CD14-positive monocyte (primary cell): ENCODE results near the gene MAL. TPM values are rescaled to one million over a fixed set of nuclear protein-coding genes. Genes with fewer than 3 reads are reported as not detected.
"Not testable (repeated sequence)": the region's sequence is repeated elsewhere in the genome, so short reads cannot be mapped to it uniquely, and the experiment has no call there.

Source experiments
- DNase-seq, 3 donors: peaks; one replicate each; pipeline ENCODE4 v3.0.0-alpha.2; 2011 to 2022
- H2AFZ ChIP-seq: 2 replicates; pipeline ENCODE4 v1.6.0; 2012; ENCODE audit warnings: mild to moderate bottlenecking, low read depth, low read length, inconsistent platforms; ENCODE audit not compliant: insufficient read depth, poor library complexity, severe bottlenecking
- H3K27ac ChIP-seq, 2 donors: 1 replicate in 1 of 2; 2 replicates in 1 of 2; pipeline ENCODE4 v1.5.1; 2012 to 2013; ENCODE audit warnings: low read length in 2 of 2, control low read depth in 1 of 2, inconsistent platforms in 1 of 2, low read depth in 1 of 2, mild to moderate bottlenecking in 1 of 2
- H3K27me3 ChIP-seq, 2 donors: one replicate each; pipeline versions ENCODE4 v1.6.0 to v1.6.1; 2011 to 2013; ENCODE audit warnings: low read length in 2 of 2; ENCODE audit not compliant: control insufficient read depth in 2 of 2, insufficient read depth in 2 of 2
- H3K36me3 ChIP-seq, 2 donors: replicated peaks in 1 of 2; 1 replicate in 1 of 2; 2 replicates in 1 of 2; pipeline versions ENCODE4 v1.5.1 to v1.6.1; 2012 to 2013; ENCODE audit warnings: low read length in 2 of 2, control low read depth in 1 of 2, inconsistent platforms in 1 of 2, mild to moderate bottlenecking in 1 of 2; ENCODE audit not compliant: insufficient read depth in 2 of 2, control insufficient read depth in 1 of 2
- H3K4me1 ChIP-seq, 2 donors: 1 replicate in 1 of 2; 2 replicates in 1 of 2; pipeline versions ENCODE4 v1.5.1 to v1.6.1; 2012 to 2013; ENCODE audit warnings: low read length in 2 of 2, control low read depth in 1 of 2, inconsistent platforms in 1 of 2, mild to moderate bottlenecking in 1 of 2, moderate library complexity in 1 of 2; ENCODE audit not compliant: insufficient read depth in 2 of 2, control insufficient read depth in 1 of 2
- H3K4me2 ChIP-seq: replicated peaks from 2 replicates; pipeline ENCODE3; 2012; ENCODE audit warnings: low read length, moderate library complexity, mild to moderate bottlenecking; ENCODE audit not compliant: poor library complexity, severe bottlenecking; ENCODE audit errors: extremely low read depth
- H3K4me3 ChIP-seq, 3 experiments: fragments of 200-600 bp in 1 of 3; sonication (generic) in 1 of 3; replicated peaks in 1 of 3; 1 replicate in 2 of 3; 2 replicates in 1 of 3; pipeline ENCODE4 v1.5.1; 2011 to 2013; ENCODE audit warnings: low read length in 3 of 3, mild to moderate bottlenecking in 3 of 3, control low read depth in 2 of 3, low read depth in 2 of 3, inconsistent platforms in 1 of 3, moderate library complexity in 1 of 3
- H3K79me2 ChIP-seq: 2 replicates; pipeline ENCODE4 v1.6.0; 2012; ENCODE audit warnings: mild to moderate bottlenecking, control low read depth, inconsistent platforms, low read length, moderate library complexity; ENCODE audit not compliant: insufficient read depth
- H3K9ac ChIP-seq: 2 replicates; pipeline ENCODE4 v1.6.0; 2017; ENCODE audit warnings: low read length, mild to moderate bottlenecking; ENCODE audit not compliant: insufficient read depth, poor library complexity, severe bottlenecking
- H3K9me3 ChIP-seq, 2 donors: replicated peaks in 1 of 2; 1 replicate in 1 of 2; 2 replicates in 1 of 2; pipeline versions ENCODE4 v1.5.1 to v1.6.1; 2012 to 2013; ENCODE audit warnings: low read length in 2 of 2, control low read depth in 1 of 2; ENCODE audit not compliant: control insufficient read depth in 1 of 2, insufficient read depth in 1 of 2
- H4K20me1 ChIP-seq: 2 replicates; pipeline ENCODE4 v1.6.0; 2012; ENCODE audit warnings: mild to moderate bottlenecking, low read length, control low read depth, moderate library complexity; ENCODE audit not compliant: insufficient read depth
- H3K27ac Mint-ChIP-seq, 7 donors: one replicate each; pipeline ENCODE4 v1.8.0; 2020; ENCODE audit warnings: mild to moderate bottlenecking in 7 of 7, mixed read lengths in 7 of 7, moderate library complexity in 6 of 7, inconsistent platforms in 2 of 7
- H3K27me3 Mint-ChIP-seq, 3 donors: one replicate each; pipeline ENCODE4 v1.8.0; 2021 to 2022; ENCODE audit warnings: low read depth in 3 of 3, mild to moderate bottlenecking in 3 of 3, mixed read lengths in 3 of 3, moderate library complexity in 3 of 3, inconsistent platforms in 1 of 3
- H3K36me3 Mint-ChIP-seq, 2 donors: one replicate each; pipeline ENCODE4 v1.8.0; 2020; ENCODE audit warnings: mixed read lengths in 2 of 2, inconsistent platforms in 1 of 2, mild to moderate bottlenecking in 1 of 2
- H3K4me1 Mint-ChIP-seq: one replicate; pipeline ENCODE4 v1.8.0; 2020; ENCODE audit warnings: mild to moderate bottlenecking, mixed read lengths
- H3K4me3 Mint-ChIP-seq, 2 donors: one replicate each; pipeline ENCODE4 v1.8.0; 2020; ENCODE audit warnings: mild to moderate bottlenecking in 2 of 2, mixed read lengths in 2 of 2, moderate library complexity in 1 of 2
- H3K9me3 Mint-ChIP-seq, 7 donors: one replicate each; pipeline ENCODE4 v1.8.0; 2020 to 2022; ENCODE audit warnings: mixed read lengths in 7 of 7, mild to moderate bottlenecking in 6 of 7, moderate library complexity in 6 of 7, inconsistent platforms in 2 of 7
- WGBS: methylation state at CpG from one replicate; pipeline ENCODE4 v1.1.5; 2013; ENCODE audit warnings: missing lambda C conversion rate; ENCODE audit not compliant: insufficient coverage; 5-methylcytosine and 5-hydroxymethylcytosine counted together
- intact Hi-C, 2 donors: fragments of 100-400 bp; cut with micrococcal nuclease; formaldehyde crosslinking; loops; one replicate each; pipeline versions ENCODE4 v1.15.0 to v1.15.1; 2023
- polyA plus RNA-seq, 3 donors: library from polyadenylated mRNA; depleted of rRNA in 1 of 3; unstranded in 2 of 3; stranded (reverse) in 1 of 3; fragments of 300-500 nt in 2 of 3; fragments of >200 nt in 1 of 3; fragmentation: Illumina TruSeq in 2 of 3; gene quantifications; 1 replicate in 2 of 3; 2 replicates in 1 of 3; pipeline ENCODE4 v1.2.3, GENCODE V29; 2012 to 2021
- TF ChIP-seq, protein P1 (sequence below): fragments of 200-600 bp; IDR thresholded peaks from one replicate; pipeline ENCODE4 v1.8.0; 2022; ENCODE audit warnings: antibody characterized with exemption, mild to moderate bottlenecking

MAL gene
- polyA plus RNA-seq, 3 donors: 0.39 to 0.48 TPM; not detected in 1

DNA sequence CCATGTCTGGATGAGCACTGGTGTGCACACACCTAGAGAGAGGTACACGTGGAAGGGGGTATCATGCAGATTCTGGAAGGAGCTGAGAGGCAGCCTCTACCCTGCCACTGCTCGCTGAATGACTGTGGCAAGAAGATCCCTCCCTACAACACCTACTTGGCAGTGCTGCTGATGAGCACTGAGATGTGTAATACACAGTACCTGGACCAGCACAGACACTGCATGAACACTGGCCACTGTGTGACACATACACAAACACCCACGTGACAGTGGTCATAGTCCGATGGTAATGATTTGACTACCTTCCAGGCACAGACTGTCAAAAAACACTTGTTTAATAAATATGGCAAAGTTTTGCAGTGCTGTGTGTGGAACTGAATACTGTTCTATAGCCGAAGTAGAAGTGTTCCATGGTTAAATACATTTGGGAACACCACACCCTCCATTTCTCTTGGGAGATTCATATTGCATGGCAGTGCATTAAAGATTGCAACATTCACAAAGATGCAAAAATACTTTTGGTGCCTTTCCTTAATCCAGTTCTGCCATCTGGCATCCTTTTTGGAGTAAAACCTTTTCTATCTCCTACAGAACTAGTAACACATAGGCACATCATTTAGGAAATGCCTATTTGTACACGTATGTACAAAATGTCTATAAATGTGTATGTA is 66.5 kb downstream of the MAL start:
- Histone ChIP-seq H3K79me2 (no peaks in the 10 kb centered on the region), H3K4me2 (no peak overlapping the region), H3K4me3 (no peak overlapping the region), H3K9me3 (no peaks in the 10 kb centered on the region), H3K4me1 (no peaks in the 10 kb centered on the region), H3K9ac (no peak overlapping the region), H3K27me3 (no peaks in the 10 kb centered on the region), H2AFZ (no peak overlapping the region), H3K27ac (no peak overlapping the region), H4K20me1 (no peaks in the 10 kb centered on the region), H3K36me3 (peaks cover 60 to 87% of the 10 kb centered on the region in 2 donors)
- Mint-ChIP-seq H3K4me3 (no peak overlapping the region), H3K4me1 (no peaks in the 10 kb centered on the region), H3K9me3 (peaks cover 0 to 4% (median 3%) of the 10 kb centered on the region in 7 donors), H3K27me3 (no peaks in the 10 kb centered on the region), H3K36me3 (peaks cover 87 to 94% of the 10 kb centered on the region in 2 donors), H3K27ac (no peak overlapping the region)
- intact Hi-C loops: no loop called here
- DNase-seq: no peak
- WGBS: 100% methylated on average over 1 of the region's 6 CpGs
- TF ChIP-seq, protein P1, sequence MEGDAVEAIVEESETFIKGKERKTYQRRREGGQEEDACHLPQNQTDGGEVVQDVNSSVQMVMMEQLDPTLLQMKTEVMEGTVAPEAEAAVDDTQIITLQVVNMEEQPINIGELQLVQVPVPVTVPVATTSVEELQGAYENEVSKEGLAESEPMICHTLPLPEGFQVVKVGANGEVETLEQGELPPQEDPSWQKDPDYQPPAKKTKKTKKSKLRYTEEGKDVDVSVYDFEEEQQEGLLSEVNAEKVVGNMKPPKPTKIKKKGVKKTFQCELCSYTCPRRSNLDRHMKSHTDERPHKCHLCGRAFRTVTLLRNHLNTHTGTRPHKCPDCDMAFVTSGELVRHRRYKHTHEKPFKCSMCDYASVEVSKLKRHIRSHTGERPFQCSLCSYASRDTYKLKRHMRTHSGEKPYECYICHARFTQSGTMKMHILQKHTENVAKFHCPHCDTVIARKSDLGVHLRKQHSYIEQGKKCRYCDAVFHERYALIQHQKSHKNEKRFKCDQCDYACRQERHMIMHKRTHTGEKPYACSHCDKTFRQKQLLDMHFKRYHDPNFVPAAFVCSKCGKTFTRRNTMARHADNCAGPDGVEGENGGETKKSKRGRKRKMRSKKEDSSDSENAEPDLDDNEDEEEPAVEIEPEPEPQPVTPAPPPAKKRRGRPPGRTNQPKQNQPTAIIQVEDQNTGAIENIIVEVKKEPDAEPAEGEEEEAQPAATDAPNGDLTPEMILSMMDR: no peak

DNA sequence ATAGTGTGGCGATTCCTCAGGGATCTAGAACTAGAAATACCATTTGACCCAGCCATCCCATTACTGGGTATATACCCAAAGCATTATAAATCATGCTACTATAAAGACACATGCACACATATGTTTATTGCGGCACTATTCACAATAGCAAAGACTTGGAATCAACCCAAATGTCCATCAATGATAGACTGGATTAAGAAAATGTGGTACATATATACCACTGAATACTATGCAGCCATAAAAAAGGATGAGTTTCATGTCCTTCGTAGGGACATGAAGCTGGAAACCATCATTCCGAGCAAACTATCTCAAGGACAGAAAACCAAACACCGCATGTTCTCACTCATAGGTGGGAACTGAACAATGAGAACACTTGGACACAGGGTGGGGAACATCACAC is 72.8 kb downstream of the MAL start:
- H3K4me1 ChIP-seq, H3K9me3 Mint-ChIP-seq, H3K27me3 ChIP-seq, H3K9ac ChIP-seq, H3K27me3 Mint-ChIP-seq, H4K20me1 ChIP-seq, H3K27ac Mint-ChIP-seq, DNase-seq, H3K9me3 ChIP-seq, H3K4me2 ChIP-seq, H3K27ac ChIP-seq, H3K79me2 ChIP-seq, H3K4me3 Mint-ChIP-seq, H3K4me3 ChIP-seq, H2AFZ ChIP-seq, H3K4me1 Mint-ChIP-seq, intact Hi-C loops: not testable (repeated sequence)
- H3K36me3 Mint-ChIP-seq: peaks cover 86 to 93% of the 10 kb centered on the region in 2 donors
- H3K36me3 ChIP-seq: peaks cover 50 to 78% of the 10 kb centered on the region in 2 donors
- WGBS: no CpG with 5 or more reads among the region's 5 CpGs
